MM.1S (cell line): Measurements from ENCODE around the gene SUFU.

Experiments used
- CTCF ChIP-seq: fragments of 300-600 bp; sonication (generic); IDR thresholded peaks from 2 replicates; pipeline ENCODE4 v1.5.1; 2016; ENCODE audit warnings: antibody characterized with exemption, low read length, mixed read lengths
- EZH2 ChIP-seq: fragments of 300-600 bp; sonication (generic); optimal IDR thresholded peaks from 2 replicates; pipeline ENCODE3; 2017; ENCODE audit warnings: low read depth, mild to moderate bottlenecking, antibody characterized with exemption, low read length, mixed read lengths
- EZH2phosphoT487 ChIP-seq: fragments of 300-600 bp; sonication (generic); IDR thresholded peaks from 2 replicates; pipeline ENCODE4 v1.6.1; 2018; ENCODE audit warnings: antibody characterized with exemption, low read length

- TF ChIP-seq CTCF: no peak
- TF ChIP-seq EZH2phosphoT487: no peak
- no peak for TF ChIP-seq EZH2
Observed at GRCh38 chr10:102484021-102484420, 19.8 kb upstream of the SUFU start.
